Ascending aorta (tissue), 2 donors: ENCODE data around the gene SLA2. TPM values are rescaled to one million over a fixed set of nuclear protein-coding genes. Genes with fewer than 3 reads are reported as not detected.

ENCODE experiments used
- DNase-seq, 2 donors: peaks; one replicate each; pipeline ENCODE4 v3.0.0-alpha.2; 2019; ENCODE audit warnings: low spot score in 2 of 2
- H3K27ac ChIP-seq, 2 donors: fragments of 200-600 bp; sonication (generic); one replicate each; pipeline ENCODE4 v1.5.1; 2016 to 2017; ENCODE audit warnings: mild to moderate bottlenecking in 1 of 2
- H3K27me3 ChIP-seq: fragments of 200-600 bp; sonication (generic); one replicate; pipeline ENCODE4 v1.5.1; 2017
- H3K36me3 ChIP-seq, 2 donors: fragments of 200-600 bp; sonication (generic); one replicate each; pipeline ENCODE4 v1.5.1; 2016
- H3K4me1 ChIP-seq, 2 donors: fragments of 200-600 bp; sonication (generic); one replicate each; pipeline ENCODE4 v1.5.1; 2016 to 2017; ENCODE audit warnings: mild to moderate bottlenecking in 1 of 2
- H3K4me3 ChIP-seq, 2 donors: fragments of 200-600 bp; sonication (generic); one replicate each; pipeline ENCODE4 v1.5.1; 2016 to 2017; ENCODE audit warnings: mild to moderate bottlenecking in 1 of 2
- H3K9me3 ChIP-seq, 2 donors: fragments of 200-600 bp; sonication (generic); one replicate each; pipeline ENCODE4 v1.5.1; 2016
- intact Hi-C: fragments of 100-400 bp; cut with DNase I; formaldehyde crosslinking; loops from one replicate; pipeline ENCODE4 v1.15.1; 2023
- total RNA-seq: library from RNA; depleted of rRNA; stranded (reverse); fragments of >200 nt; gene quantifications from one replicate; pipeline ENCODE4 v1.1.0, GENCODE V29; 2016
- TF ChIP-seq, protein P1 (sequence below), 3 experiments: fragments of 200-600 bp in 2 of 3; fragments of 450-650 bp in 1 of 3; sonication (generic) in 2 of 3; IDR thresholded peaks; one replicate each; pipeline ENCODE4 v1.5.1; 2016 to 2019; ENCODE audit warnings: antibody characterized with exemption in 3 of 3, mild to moderate bottlenecking in 1 of 3, moderate library complexity in 1 of 3

Gene SLA2
- total RNA-seq, 1 donor from 2014 or later = not detected

DNA sequence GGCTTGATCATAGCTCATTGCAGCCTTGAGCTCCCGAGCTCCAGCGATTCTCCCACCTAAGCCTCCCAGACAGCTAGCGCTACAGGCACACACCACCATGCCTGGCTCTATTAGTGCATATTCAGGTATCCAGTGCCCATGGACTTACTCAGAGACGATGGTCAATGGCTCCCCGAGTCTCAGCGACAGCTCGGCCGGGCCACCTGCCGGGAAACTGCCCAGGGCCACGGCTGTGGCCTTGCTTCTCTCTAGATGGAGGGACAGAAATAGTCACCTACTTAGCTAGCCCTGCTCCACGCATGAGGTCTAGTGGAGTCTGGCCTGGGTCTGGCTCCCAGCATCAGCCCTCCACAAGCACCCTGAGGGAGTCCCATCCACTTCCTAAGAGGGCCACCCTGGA, 11.7 kb downstream of the SLA2 start:
- H3K27me3 ChIP-seq = no peaks in the 10 kb centered on the region
- H3K9me3 ChIP-seq = no peaks in the 10 kb centered on the region
- H3K36me3 ChIP-seq = no peaks in the 10 kb centered on the region
- DNase-seq = no peak
- TF ChIP-seq, protein P1, sequence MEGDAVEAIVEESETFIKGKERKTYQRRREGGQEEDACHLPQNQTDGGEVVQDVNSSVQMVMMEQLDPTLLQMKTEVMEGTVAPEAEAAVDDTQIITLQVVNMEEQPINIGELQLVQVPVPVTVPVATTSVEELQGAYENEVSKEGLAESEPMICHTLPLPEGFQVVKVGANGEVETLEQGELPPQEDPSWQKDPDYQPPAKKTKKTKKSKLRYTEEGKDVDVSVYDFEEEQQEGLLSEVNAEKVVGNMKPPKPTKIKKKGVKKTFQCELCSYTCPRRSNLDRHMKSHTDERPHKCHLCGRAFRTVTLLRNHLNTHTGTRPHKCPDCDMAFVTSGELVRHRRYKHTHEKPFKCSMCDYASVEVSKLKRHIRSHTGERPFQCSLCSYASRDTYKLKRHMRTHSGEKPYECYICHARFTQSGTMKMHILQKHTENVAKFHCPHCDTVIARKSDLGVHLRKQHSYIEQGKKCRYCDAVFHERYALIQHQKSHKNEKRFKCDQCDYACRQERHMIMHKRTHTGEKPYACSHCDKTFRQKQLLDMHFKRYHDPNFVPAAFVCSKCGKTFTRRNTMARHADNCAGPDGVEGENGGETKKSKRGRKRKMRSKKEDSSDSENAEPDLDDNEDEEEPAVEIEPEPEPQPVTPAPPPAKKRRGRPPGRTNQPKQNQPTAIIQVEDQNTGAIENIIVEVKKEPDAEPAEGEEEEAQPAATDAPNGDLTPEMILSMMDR (IDR thresholded peaks at IDR 0.05) = no peak
- H3K4me1 ChIP-seq = no peaks in the 10 kb centered on the region
- intact Hi-C loops = no loop called here
- no peak overlapping the region for H3K4me3 ChIP-seq
- no peak overlapping the region for H3K27ac ChIP-seq

DNA sequence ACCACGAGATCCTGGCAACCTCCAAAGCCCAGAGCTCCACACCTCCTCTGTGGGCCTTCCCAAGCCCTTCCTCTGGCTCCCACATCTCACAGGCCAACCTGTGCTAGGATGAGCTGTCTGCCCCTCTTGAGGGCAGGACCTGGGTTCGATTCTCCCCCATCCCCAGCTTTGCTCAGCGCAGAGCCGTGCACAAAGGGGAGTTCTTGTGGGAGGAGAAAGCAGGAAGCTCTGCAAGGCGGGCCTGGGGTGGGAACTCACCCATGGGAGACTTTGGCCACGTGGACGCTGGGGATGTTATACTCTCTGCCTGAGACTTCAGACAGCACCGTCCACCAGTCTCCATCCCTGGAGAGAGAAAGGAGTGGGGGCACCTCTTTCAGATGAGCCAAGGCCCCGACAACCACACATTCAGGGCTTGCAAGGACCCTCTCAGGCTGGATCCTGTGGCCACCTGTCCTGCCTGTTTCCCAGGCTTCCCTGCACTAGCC, 12.7 kb downstream of the SLA2 start:
- intact Hi-C loops = no loop called here
- Histone ChIP-seq H3K27me3 (no peaks in the 10 kb centered on the region), H3K36me3 (no peaks in the 10 kb centered on the region), H3K27ac (no peak overlapping the region), H3K4me1 (no peaks in the 10 kb centered on the region), H3K9me3 (no peaks in the 10 kb centered on the region), H3K4me3 (no peak overlapping the region)
- DNase-seq = no peak
- TF ChIP-seq, protein P1 (IDR thresholded peaks at IDR 0.05) = no peak

DNA sequence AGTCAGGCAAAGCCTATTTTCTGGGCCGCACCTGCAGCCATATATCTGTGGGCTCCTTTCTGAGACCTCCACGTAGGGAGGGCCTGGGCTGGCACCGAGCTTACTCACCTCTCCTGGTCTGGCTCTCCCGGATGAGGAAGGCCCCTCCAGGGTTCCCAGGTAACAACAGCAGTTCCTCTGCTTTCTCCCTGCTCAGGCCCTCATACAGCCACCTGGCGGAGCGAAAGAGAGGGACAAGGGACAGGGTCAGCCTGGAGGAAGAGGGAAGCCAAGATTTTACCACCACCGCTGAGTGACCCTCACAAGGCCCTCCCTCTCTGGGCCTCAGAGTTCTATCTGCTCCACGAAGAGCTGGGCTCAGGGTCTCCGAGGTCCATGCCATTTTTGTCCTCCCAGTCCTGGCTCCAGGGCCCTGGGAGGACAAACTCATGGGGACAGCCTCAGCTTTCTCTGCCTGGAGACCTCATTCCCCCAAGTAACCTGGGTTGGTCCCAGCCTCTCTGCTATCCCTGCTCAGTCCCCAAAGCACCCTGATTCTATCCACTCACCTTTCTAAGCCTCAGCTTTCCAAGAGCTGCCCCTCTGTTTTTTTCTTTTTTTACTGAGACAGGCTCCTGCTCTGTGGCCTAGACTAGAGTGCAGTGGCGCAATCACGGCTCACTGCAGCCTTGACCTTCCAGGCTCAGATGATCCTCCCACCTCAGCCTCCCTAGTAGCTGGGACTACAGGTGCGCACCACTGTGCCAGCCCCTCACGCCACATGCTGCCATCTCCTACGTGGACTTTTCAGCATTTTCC, 13.3 kb downstream of the SLA2 start:
- Histone ChIP-seq H3K9me3 (no peaks in the 10 kb centered on the region), H3K27me3 (no peaks in the 10 kb centered on the region), H3K4me1 (no peaks in the 10 kb centered on the region), H3K4me3 (no peak overlapping the region), H3K27ac (no peak overlapping the region), H3K36me3 (no peaks in the 10 kb centered on the region)
- no peak for DNase-seq
- intact Hi-C loops = no loop called here
- TF ChIP-seq, protein P1 (IDR thresholded peaks at IDR 0.05) = no peak

DNA sequence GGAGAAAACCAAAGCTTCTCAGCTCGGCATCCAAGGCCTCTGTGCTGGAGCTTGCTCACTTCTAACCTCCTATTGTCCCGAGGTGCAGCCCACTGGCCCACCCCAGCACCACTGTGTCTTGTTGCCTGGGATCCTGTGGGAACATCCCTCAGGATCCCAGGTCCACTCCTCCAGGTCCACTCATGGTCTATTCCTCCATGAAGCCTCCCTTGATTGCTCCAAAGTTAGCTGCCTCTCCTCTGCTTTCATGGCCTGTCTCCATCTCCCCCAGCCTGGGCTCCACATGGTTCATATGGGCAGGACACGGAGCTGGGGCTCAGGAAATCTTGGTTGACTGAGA, 13.9 kb downstream of the SLA2 start:
- DNase-seq = no peak
- TF ChIP-seq, protein P1 (IDR thresholded peaks at IDR 0.05) = no peak
- Histone ChIP-seq H3K4me3 (no peak overlapping the region), H3K9me3 (no peaks in the 10 kb centered on the region), H3K4me1 (no peaks in the 10 kb centered on the region), H3K36me3 (no peaks in the 10 kb centered on the region), H3K27me3 (no peaks in the 10 kb centered on the region), H3K27ac (no peak overlapping the region)
- intact Hi-C loops = no loop called here

DNA sequence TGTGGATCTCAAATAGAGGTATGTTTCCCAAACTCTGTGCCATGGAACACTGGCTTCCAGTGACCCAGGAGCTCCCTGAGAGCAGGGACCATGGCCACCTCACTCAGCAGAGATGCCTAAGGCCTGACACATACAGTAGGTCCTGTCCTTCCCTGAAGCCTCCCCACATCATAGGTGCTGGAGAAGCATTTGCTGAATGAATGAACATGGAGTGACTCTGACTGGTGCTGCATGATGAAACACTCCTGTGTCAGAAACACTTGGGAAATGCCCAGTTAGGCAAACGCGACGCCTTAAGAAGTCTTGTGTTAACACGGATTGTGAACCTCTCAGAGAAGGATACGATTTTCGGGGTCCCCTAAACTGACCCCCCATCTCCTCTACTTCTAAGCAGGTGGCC, 14.3 kb downstream of the SLA2 start:
- Histone ChIP-seq H3K4me1 (no peaks in the 10 kb centered on the region), H3K9me3 (no peaks in the 10 kb centered on the region), H3K27me3 (no peaks in the 10 kb centered on the region), H3K27ac (no peak overlapping the region), H3K4me3 (no peak overlapping the region), H3K36me3 (no peaks in the 10 kb centered on the region)
- no peak for DNase-seq
- TF ChIP-seq, protein P1 (IDR thresholded peaks at IDR 0.05) = no peak
- intact Hi-C loops = no loop called here
